ENCODE measurements around the gene BACE1-AS.

DNA sequence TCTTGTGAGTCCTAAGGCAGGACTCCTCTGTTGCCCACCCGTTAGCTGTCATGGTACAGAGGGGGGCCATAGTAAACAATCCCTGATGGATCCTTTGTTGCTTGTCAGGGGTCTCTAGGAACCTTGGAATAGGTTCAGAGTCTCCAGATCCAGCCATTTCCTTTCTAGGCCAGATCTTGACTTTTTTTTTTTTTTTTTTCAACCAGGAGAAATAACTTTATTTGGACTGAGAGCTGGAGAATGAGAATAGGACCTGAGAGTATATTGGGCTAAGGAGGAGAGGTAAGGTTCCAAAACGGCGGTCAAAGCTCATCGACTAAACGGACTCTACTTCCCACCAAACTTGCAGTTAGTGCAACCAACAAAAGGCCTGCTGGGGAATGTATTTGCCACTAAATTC lies 44.3 kb downstream of the BACE1-AS start:
- TF ChIP-seq, protein P1, sequence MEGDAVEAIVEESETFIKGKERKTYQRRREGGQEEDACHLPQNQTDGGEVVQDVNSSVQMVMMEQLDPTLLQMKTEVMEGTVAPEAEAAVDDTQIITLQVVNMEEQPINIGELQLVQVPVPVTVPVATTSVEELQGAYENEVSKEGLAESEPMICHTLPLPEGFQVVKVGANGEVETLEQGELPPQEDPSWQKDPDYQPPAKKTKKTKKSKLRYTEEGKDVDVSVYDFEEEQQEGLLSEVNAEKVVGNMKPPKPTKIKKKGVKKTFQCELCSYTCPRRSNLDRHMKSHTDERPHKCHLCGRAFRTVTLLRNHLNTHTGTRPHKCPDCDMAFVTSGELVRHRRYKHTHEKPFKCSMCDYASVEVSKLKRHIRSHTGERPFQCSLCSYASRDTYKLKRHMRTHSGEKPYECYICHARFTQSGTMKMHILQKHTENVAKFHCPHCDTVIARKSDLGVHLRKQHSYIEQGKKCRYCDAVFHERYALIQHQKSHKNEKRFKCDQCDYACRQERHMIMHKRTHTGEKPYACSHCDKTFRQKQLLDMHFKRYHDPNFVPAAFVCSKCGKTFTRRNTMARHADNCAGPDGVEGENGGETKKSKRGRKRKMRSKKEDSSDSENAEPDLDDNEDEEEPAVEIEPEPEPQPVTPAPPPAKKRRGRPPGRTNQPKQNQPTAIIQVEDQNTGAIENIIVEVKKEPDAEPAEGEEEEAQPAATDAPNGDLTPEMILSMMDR (conservative IDR thresholded peaks at IDR 0.05; ENCODE audit: low read depth, low read length) = no peak
- no peak for TF ChIP-seq EZH2 (IDR thresholded peaks at IDR 0.05; ENCODE audit: borderline replicate concordance, low read depth, low read length, poor library complexity, severe bottlenecking)

All from A673 (cell line).